ENCODE data around the gene RCC2.

DNA sequence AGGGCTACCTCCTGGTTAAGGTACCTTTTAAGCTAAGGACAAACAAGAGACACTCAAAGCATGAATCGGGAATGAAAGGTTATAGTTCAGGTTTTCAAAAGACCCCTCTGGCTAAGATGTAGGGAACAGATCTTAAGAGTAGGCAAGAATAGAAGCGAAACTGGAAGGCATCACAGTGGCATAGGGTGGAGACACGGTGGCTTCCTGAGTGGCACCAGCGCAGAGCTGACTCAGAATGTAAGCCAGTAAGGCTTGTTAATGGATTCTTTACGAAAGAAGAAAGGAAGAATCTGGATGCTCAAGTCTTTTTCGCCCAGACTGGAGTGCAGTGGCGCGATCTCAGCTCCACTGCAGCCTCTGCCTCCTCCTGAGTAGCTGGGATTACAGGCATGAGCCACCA, 46.2 kb downstream of the RCC2 start:
- TF ChIP-seq, protein P1, sequence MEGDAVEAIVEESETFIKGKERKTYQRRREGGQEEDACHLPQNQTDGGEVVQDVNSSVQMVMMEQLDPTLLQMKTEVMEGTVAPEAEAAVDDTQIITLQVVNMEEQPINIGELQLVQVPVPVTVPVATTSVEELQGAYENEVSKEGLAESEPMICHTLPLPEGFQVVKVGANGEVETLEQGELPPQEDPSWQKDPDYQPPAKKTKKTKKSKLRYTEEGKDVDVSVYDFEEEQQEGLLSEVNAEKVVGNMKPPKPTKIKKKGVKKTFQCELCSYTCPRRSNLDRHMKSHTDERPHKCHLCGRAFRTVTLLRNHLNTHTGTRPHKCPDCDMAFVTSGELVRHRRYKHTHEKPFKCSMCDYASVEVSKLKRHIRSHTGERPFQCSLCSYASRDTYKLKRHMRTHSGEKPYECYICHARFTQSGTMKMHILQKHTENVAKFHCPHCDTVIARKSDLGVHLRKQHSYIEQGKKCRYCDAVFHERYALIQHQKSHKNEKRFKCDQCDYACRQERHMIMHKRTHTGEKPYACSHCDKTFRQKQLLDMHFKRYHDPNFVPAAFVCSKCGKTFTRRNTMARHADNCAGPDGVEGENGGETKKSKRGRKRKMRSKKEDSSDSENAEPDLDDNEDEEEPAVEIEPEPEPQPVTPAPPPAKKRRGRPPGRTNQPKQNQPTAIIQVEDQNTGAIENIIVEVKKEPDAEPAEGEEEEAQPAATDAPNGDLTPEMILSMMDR (conservative IDR thresholded peaks at IDR 0.05; ENCODE audit: low read depth, low read length), result no peak
- TF ChIP-seq CHD1 (IDR thresholded peaks at IDR 0.05; ENCODE audit: low read depth, low read length) (no peak), CEBPB (IDR thresholded peaks at IDR 0.05; ENCODE audit: low read depth, low read length) (no peak), BHLHE40 (IDR thresholded peaks at IDR 0.05; ENCODE audit: low read depth, low read length) (no peak), MXI1 (IDR thresholded peaks at IDR 0.05; ENCODE audit: borderline replicate concordance, low read depth, low read length) (no peak), POLR2A (IDR thresholded peaks at IDR 0.05; ENCODE audit: low read depth, low read length) (no peak), FOS (IDR thresholded peaks at IDR 0.05; ENCODE audit: low read depth, low read length) (no peak), RFX5 (IDR thresholded peaks at IDR 0.05; ENCODE audit: low read depth, low read length) (no peak), MAFK (IDR thresholded peaks at IDR 0.05; ENCODE audit: low read depth, low read length) (no peak), RAD21 (IDR thresholded peaks at IDR 0.05; ENCODE audit: low read length) (no peak)
- TF ChIP-seq, protein P2, sequence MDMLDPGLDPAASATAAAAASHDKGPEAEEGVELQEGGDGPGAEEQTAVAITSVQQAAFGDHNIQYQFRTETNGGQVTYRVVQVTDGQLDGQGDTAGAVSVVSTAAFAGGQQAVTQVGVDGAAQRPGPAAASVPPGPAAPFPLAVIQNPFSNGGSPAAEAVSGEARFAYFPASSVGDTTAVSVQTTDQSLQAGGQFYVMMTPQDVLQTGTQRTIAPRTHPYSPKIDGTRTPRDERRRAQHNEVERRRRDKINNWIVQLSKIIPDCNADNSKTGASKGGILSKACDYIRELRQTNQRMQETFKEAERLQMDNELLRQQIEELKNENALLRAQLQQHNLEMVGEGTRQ (IDR thresholded peaks at IDR 0.05; ENCODE audit: low read depth, low read length), result no peak
- TF ChIP-seq, protein P3, sequence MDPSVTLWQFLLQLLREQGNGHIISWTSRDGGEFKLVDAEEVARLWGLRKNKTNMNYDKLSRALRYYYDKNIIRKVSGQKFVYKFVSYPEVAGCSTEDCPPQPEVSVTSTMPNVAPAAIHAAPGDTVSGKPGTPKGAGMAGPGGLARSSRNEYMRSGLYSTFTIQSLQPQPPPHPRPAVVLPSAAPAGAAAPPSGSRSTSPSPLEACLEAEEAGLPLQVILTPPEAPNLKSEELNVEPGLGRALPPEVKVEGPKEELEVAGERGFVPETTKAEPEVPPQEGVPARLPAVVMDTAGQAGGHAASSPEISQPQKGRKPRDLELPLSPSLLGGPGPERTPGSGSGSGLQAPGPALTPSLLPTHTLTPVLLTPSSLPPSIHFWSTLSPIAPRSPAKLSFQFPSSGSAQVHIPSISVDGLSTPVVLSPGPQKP (IDR thresholded peaks at IDR 0.05; ENCODE audit: borderline replicate concordance, low read depth, low read length), result no peak
